Measurements from ENCODE around the gene ASB2. TPM values are rescaled to one million over a fixed set of nuclear protein-coding genes. Genes with fewer than 3 reads are reported as not detected.

Gene ASB2
- polyA plus RNA-seq, 1 of the 3 experiments (the other 2 are of a cell fraction) = 0.15 TPM

DNA sequence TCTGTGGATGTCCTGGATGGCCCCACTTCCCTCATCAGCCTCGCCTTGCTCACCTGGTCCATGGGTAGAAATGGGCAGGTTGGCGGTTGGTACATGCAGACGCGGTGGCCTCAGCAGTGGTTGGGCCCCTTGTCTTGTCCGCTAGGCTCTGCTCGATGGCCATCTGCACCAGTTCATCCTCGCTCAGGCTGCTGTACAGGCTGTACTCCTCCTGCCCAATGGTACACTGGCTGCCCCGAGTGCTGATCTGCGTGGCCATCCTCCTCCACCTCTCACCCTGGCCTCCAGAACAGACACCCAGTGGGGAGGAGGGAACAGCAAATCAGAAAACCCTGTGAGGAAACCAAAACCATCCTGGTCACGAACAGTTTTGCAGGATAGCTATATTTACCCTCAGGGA lies 12.1 kb downstream of the ASB2 start:
- Histone ChIP-seq H3K4me1 (ENCODE audit: control insufficient read depth in 1 of 2, insufficient read depth in 2 of 2, low read depth in 1 of 2, low read length in 1 of 2) (peaks cover under 1 to 12% of the 10 kb centered on the region in 2 experiments; a peak in 2 of 4 replicates), H3K79me2 (ENCODE audit: insufficient read depth) (no peaks in the 10 kb centered on the region), H3K27me3 (ENCODE audit: insufficient read depth) (no peaks in the 10 kb centered on the region), H3K9ac (no peak overlapping the region), H3K4me2 (no peak overlapping the region), H3K9me3 (no peaks in the 10 kb centered on the region), H3K9me2 (no peaks in the 10 kb centered on the region), H3K27ac (ENCODE audit: low read depth in 2 of 2, low read length in 1 of 2) (no peak overlapping the region), H4K20me1 (ENCODE audit: insufficient read depth) (no peaks in the 10 kb centered on the region), H3K36me3 (replicated peaks in 1 of 2; ENCODE audit: control insufficient read depth in 1 of 2, insufficient read depth in 2 of 2, low read length in 1 of 2) (no peaks in the 10 kb centered on the region), H3K4me3 (ENCODE audit: low read depth in 2 of 2, low read length in 1 of 2) (no peak overlapping the region), H2AFZ (ENCODE audit: low read depth) (no peak overlapping the region), H3F3A (replicated peaks; ENCODE audit: insufficient read depth) (peaks cover 26% of the 10 kb centered on the region)
- ChIA-PET CTCF (interaction anchor here (2.3 kb wide), 1 partner anchor 24 kb away, joined by 12 read pairs; no protein-coding TSS in a partner anchor), POLR2A (no interaction called here)
- TF ChIP-seq FOSL2 (IDR thresholded peaks at IDR 0.05; ENCODE audit: borderline replicate concordance, low read depth) = no peak
- no peak for TF ChIP-seq TEAD4 (IDR thresholded peaks at IDR 0.05; ENCODE audit: borderline replicate concordance, insufficient read depth)
- no peak for TF ChIP-seq YY1 (IDR thresholded peaks at IDR 0.05; ENCODE audit: low read depth)
- TF ChIP-seq RCOR1 (IDR thresholded peaks at IDR 0.05; ENCODE audit: low read length) = no peak
- TF ChIP-seq RAD21 (IDR thresholded peaks at IDR 0.05; ENCODE audit: low read length) = no peak
- no peak for TF ChIP-seq ELF1 (IDR thresholded peaks at IDR 0.05)
- TF ChIP-seq FOXJ3 (CRISPR knock-in tag; IDR thresholded peaks at IDR 0.05) = no peak
- TF ChIP-seq NRF1 (IDR thresholded peaks at IDR 0.05; ENCODE audit: low read depth, low read length) = no peak
- TF ChIP-seq MAX (IDR thresholded peaks at IDR 0.05; ENCODE audit: low read depth) = no peak
- TF ChIP-seq, protein P1, sequence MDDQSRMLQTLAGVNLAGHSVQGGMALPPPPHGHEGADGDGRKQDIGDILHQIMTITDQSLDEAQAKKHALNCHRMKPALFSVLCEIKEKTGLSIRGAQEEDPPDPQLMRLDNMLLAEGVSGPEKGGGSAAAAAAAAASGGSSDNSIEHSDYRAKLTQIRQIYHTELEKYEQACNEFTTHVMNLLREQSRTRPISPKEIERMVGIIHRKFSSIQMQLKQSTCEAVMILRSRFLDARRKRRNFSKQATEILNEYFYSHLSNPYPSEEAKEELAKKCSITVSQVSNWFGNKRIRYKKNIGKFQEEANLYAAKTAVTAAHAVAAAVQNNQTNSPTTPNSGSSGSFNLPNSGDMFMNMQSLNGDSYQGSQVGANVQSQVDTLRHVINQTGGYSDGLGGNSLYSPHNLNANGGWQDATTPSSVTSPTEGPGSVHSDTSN (IDR thresholded peaks at IDR 0.05) = no peak
- TF ChIP-seq USF2 (IDR thresholded peaks at IDR 0.05; ENCODE audit: borderline replicate concordance, low read depth, low read length) = no peak
- TF ChIP-seq RXRA (IDR thresholded peaks at IDR 0.05; ENCODE audit: borderline replicate concordance, low read depth) = no peak
- TF ChIP-seq MEF2A (IDR thresholded peaks at IDR 0.05; ENCODE audit: borderline replicate concordance, low read depth) = no peak
- TF ChIP-seq SIN3A (IDR thresholded peaks at IDR 0.05; ENCODE audit: borderline replicate concordance, low read depth, low read length) = no peak
- TF ChIP-seq, protein P2, sequence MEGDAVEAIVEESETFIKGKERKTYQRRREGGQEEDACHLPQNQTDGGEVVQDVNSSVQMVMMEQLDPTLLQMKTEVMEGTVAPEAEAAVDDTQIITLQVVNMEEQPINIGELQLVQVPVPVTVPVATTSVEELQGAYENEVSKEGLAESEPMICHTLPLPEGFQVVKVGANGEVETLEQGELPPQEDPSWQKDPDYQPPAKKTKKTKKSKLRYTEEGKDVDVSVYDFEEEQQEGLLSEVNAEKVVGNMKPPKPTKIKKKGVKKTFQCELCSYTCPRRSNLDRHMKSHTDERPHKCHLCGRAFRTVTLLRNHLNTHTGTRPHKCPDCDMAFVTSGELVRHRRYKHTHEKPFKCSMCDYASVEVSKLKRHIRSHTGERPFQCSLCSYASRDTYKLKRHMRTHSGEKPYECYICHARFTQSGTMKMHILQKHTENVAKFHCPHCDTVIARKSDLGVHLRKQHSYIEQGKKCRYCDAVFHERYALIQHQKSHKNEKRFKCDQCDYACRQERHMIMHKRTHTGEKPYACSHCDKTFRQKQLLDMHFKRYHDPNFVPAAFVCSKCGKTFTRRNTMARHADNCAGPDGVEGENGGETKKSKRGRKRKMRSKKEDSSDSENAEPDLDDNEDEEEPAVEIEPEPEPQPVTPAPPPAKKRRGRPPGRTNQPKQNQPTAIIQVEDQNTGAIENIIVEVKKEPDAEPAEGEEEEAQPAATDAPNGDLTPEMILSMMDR (IDR thresholded peaks at IDR 0.05) = no peak
- no peak for TF ChIP-seq ZBTB33 (IDR thresholded peaks at IDR 0.05; ENCODE audit: borderline replicate concordance, low read depth)
- TF ChIP-seq NFIC (IDR thresholded peaks at IDR 0.05; ENCODE audit: borderline replicate concordance) = no peak
- DNase-seq = no peak
- 97% methylated on average over 10 of the region's 10 CpGs for WGBS (ENCODE audit: low lambda C conversion rate)

All from SK-N-SH (cell line).